Tibial nerve (tissue), 4 donors: ENCODE data around the gene RPP25L. TPM values are rescaled to one million over a fixed set of nuclear protein-coding genes. Genes with fewer than 3 reads are reported as not detected.

ENCODE experiments used
- DNase-seq, 2 donors: peaks; one replicate each; pipeline ENCODE4 v3.0.0-alpha.2; 2019; ENCODE audit warnings: low spot score in 2 of 2
- H3K27ac ChIP-seq, 4 donors: fragments of 200-600 bp; sonication (generic) in 3 of 4; one replicate each; pipeline ENCODE4 v1.5.1; 2017 to 2019; ENCODE audit warnings: mild to moderate bottlenecking in 1 of 4
- H3K27me3 ChIP-seq, 2 donors: fragments of 200-600 bp; sonication (generic) in 1 of 2; one replicate each; pipeline versions ENCODE4 v1.5.1 to v1.6.0; 2017 to 2019
- H3K36me3 ChIP-seq, 3 donors: fragments of 200-600 bp; sonication (generic); one replicate each; pipeline ENCODE4 v1.5.1; 2018 to 2019
- H3K4me1 ChIP-seq, 4 donors: fragments of 200-600 bp; sonication (generic) in 3 of 4; one replicate each; pipeline ENCODE4 v1.5.1; 2017 to 2019
- H3K4me3 ChIP-seq, 4 donors: fragments of 200-600 bp; sonication (generic) in 3 of 4; one replicate each; pipeline ENCODE4 v1.5.1; 2017 to 2019; ENCODE audit warnings: mild to moderate bottlenecking in 1 of 4, moderate library complexity in 1 of 4
- H3K9me3 ChIP-seq, 4 donors: fragments of 200-600 bp; sonication (generic) in 3 of 4; one replicate each; pipeline ENCODE4 v1.5.1; 2017 to 2019
- EP300 ChIP-seq, 2 donors: sonication (generic); formaldehyde crosslinking; IDR thresholded peaks; one replicate each; pipeline ENCODE4 v1.6.1; 2017; ENCODE audit warnings: antibody characterized with exemption in 2 of 2, mild to moderate bottlenecking in 1 of 2
- POLR2A ChIP-seq, 2 donors: fragments of 450-650 bp; IDR thresholded peaks; one replicate each; pipeline ENCODE4 v1.6.1; 2017; ENCODE audit warnings: antibody characterized with exemption in 2 of 2, mild to moderate bottlenecking in 2 of 2, moderate library complexity in 2 of 2
- WGBS, 2 donors: methylation state at CpG; one replicate each; pipeline ENCODE4 v1.1.5; 2018; 5-methylcytosine and 5-hydroxymethylcytosine counted together
- total RNA-seq, 4 donors: library from RNA; depleted of rRNA; stranded (reverse); fragments of >200 nt; gene quantifications; one replicate each; pipeline ENCODE4 v1.1.0, GENCODE V29; 2016
- TF ChIP-seq, protein P1 (sequence below), 5 experiments: fragments of 200-600 bp in 3 of 5; fragments of 450-650 bp in 2 of 5; sonication (generic) in 3 of 5; IDR thresholded peaks; one replicate each; pipeline ENCODE4 v1.5.1; 2016 to 2019; ENCODE audit warnings: antibody characterized with exemption in 5 of 5, mild to moderate bottlenecking in 3 of 5, moderate library complexity in 2 of 5

Gene RPP25L
- total RNA-seq, 4 donors from 2014 or later: 31.4 to 45.9 (median 45.4) TPM

DNA sequence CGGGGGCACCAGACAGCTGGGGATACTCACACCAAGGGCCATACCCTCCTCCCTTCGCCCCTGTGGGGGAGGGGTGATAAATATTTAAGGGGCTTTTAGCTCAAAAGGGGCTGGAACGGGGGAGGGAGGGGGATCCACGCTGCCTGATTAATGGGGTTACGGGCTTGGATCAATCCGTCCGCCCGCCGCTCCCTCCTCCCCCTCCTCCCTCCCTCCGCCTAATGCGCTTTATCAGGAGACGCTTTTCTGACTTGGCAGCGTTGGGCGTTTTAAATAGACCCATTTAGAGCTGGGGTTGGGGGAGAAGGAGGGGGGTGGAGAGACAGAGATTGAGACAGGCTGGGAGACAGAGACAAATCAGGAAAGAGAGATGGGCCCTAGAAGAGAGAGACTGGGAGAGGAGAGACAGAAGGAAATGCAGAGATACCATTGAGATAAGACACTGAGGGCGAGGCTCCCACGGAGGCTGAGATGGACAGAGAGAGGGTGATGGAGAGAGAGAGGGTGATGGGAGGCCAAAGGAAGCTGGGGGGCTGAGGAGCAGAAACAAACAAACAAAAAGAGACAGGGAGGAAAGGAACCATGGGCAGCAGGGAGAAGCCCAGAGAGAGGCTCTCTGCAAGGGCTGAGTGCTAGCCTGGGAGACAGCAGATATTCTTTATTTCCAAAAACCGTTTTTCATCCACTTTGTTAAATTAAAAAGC lies 32.6 kb downstream of the RPP25L start:
- Histone ChIP-seq H3K27ac (no peak overlapping the region), H3K4me1 (peaks cover 0 to 56% (median 5%) of the 10 kb centered on the region in 4 donors), H3K9me3 (no peaks in the 10 kb centered on the region), H3K36me3 (no peaks in the 10 kb centered on the region), H3K27me3 (peaks cover 0 to 30% of the 10 kb centered on the region in 2 donors), H3K4me3 (no peak overlapping the region)
- 23 to 44% methylated on average over 17 of the region's 17 CpGs for WGBS, 2 donors
- TF ChIP-seq, protein P1, sequence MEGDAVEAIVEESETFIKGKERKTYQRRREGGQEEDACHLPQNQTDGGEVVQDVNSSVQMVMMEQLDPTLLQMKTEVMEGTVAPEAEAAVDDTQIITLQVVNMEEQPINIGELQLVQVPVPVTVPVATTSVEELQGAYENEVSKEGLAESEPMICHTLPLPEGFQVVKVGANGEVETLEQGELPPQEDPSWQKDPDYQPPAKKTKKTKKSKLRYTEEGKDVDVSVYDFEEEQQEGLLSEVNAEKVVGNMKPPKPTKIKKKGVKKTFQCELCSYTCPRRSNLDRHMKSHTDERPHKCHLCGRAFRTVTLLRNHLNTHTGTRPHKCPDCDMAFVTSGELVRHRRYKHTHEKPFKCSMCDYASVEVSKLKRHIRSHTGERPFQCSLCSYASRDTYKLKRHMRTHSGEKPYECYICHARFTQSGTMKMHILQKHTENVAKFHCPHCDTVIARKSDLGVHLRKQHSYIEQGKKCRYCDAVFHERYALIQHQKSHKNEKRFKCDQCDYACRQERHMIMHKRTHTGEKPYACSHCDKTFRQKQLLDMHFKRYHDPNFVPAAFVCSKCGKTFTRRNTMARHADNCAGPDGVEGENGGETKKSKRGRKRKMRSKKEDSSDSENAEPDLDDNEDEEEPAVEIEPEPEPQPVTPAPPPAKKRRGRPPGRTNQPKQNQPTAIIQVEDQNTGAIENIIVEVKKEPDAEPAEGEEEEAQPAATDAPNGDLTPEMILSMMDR (IDR thresholded peaks at IDR 0.05): no peak
- TF ChIP-seq EP300 (IDR thresholded peaks at IDR 0.05) (no peak), POLR2A (IDR thresholded peaks at IDR 0.05) (no peak)
- no peak for DNase-seq

DNA sequence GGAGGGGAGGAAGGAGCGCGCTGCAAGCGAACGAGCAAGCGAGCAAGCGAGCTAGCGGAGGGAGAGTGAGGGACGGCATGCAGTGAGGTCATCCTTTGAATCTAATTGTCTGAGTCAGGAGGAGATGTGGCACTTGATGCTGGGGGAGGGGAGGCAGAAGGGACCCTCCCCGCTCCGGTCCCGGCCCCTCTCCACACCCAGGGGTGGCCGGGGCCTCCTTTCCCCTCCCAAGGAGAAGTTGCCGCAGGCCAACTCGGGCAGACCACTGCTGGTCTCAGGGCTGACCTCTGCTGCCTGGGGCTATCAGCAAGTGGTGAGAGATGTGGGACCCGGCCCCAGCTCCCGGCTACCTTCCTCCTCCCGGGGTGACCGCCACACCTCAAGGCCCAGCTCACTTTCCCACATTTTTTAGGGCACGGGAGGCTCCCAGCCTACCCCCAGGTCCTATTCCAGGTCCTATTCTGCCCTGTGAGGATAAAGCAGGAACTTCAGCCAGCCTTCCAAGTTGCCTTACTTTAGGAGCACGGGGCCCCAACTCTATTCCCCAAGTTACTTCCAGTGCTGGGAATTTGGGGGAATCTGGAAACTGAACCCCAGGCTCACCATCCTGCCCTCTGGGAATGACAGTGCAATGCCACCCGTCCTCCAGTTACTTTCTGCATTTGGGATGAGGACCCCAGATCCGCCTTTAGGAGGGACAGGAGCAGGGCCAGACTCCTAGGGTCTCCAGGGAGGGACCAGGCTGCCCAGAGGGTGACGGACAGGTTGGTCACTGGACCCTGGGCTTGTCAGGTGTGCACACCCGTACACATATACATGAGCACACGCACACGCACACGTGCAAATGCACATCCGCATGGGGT lies 33.4 kb downstream of the RPP25L start:
- TF ChIP-seq, protein P1 (IDR thresholded peaks at IDR 0.05): no peak
- TF ChIP-seq EP300 (IDR thresholded peaks at IDR 0.05) (no peak), POLR2A (IDR thresholded peaks at IDR 0.05) (no peak)
- H3K4me1 ChIP-seq: peaks cover 0 to 63% (median 5%) of the 10 kb centered on the region in 4 donors
- peak overlapping the region in 2 of 4 donors; percentile 46 to 48 for H3K27ac ChIP-seq
- WGBS, 2 donors: 31 to 32% methylated on average over 27 of the region's 28 CpGs
- H3K27me3 ChIP-seq: peaks cover 0 to 30% of the 10 kb centered on the region in 2 donors
- H3K9me3 ChIP-seq: no peaks in the 10 kb centered on the region
- no peaks in the 10 kb centered on the region for H3K36me3 ChIP-seq
- H3K4me3 ChIP-seq: peak overlapping the region in 3 of 4 donors; percentile 5 to 50 (median 24)
- DNase-seq: no peak

DNA sequence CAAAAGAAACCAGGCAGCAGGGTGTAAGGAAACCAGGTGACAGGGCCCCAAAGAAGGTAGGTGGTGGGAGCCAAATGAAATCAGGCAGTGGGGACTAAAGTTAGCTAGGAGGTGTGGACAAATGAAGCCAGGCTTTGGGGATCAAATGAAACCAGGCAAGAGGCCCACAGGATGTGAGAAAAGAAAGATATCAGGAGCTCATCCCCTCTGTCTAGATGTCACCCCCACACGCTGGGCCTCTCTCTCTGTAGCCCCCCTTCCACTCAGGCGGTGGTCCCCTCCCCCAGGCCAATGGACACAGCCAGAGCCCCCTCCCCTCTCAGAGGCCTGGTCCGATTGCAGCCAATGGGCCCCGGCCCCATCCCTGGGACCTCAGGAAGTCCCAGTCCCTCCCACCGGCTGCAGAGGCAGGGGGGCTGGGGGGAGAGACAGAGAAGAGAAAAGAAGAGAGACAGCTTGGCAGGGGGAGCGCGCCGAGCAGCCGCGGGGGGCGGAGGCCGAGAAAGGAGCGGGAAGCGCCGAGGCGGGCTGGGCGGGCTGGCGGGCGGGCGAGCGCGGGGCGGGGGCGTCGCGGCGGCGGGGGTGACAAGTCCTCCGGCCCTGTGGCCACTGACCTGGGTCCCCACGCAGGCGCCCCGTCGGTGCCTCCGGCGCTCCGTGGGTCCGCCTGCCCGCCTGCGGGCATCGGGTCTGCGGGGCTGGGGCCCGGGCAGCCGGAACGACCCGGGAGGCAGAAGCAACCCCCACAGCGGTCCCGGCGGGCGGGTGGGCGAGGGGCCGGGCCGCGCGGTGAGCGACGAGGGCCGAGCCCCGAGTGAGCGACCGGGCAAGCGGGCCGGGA lies 34.3 kb downstream of the RPP25L start:
- H3K36me3 ChIP-seq: no peaks in the 10 kb centered on the region
- TF ChIP-seq POLR2A (IDR thresholded peaks at IDR 0.05) (no peak), EP300 (IDR thresholded peaks at IDR 0.05) (no peak)
- TF ChIP-seq, protein P1 (IDR thresholded peaks at IDR 0.05): no peak
- peak overlapping the region in 2 of 4 donors; percentile 46 to 60 for H3K27ac ChIP-seq
- no peak for DNase-seq
- H3K4me3 ChIP-seq: peak overlapping the region in 3 of 4 donors; percentile 5 to 50 (median 24)
- peaks cover 0 to 30% of the 10 kb centered on the region in 2 donors for H3K27me3 ChIP-seq
- H3K4me1 ChIP-seq: peaks cover 0 to 72% (median 5%) of the 10 kb centered on the region in 4 donors
- WGBS, 2 donors: 4 to 12% methylated on average over 6 to 42 of the region's 62 CpGs
- no peaks in the 10 kb centered on the region for H3K9me3 ChIP-seq

DNA sequence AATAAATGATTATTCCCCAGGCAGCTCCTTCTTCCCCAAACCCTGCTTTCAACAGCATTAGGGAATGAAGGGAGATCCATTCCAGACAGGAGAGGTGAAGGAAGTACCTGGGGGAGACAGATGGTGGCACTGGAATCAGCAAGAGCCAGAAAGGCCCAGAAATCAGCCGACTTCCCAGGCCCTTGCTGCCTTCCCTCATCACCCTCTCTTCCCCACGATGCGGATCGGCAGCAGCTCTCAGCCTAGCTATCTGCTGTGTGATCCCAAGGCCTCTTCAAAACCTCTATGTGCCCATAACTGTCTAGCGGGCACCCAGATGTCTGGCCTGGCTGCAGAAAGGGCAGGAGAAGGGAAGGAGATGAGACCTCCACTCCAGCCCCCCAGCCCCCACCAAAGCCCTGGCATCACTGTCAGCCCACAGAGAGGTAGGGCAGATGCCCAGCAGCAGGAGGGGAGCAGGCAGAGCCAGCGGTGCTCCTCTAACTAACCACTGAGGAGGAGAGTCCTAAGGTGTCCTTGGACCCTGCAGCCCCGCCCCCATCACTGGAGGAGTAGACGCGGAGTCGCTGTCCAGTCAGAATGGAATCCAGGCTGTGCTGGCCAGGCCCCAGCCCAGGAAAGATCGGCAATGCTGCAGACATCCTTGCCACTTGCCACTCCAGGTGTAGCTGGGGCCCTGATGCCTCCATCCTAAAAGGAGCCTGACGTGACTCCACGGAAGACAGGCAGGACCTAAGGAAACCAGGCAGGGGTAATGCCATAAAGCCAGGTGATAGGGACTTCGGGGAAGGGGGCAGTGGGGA lies 35.1 kb downstream of the RPP25L start:
- DNase-seq: no peak
- Histone ChIP-seq H3K4me1 (peaks cover 0 to 79% (median 5%) of the 10 kb centered on the region in 4 donors), H3K27me3 (peaks cover 0 to 30% of the 10 kb centered on the region in 2 donors), H3K9me3 (no peaks in the 10 kb centered on the region), H3K36me3 (no peaks in the 10 kb centered on the region), H3K4me3 (no peak overlapping the region), H3K27ac (peak overlapping the region in 2 of 4 donors; percentile 13 to 38)
- WGBS, 2 donors: 63 to 72% methylated on average over 10 to 14 of the region's 14 CpGs
- TF ChIP-seq, protein P1 (IDR thresholded peaks at IDR 0.05): no peak
- no peak for TF ChIP-seq EP300 (IDR thresholded peaks at IDR 0.05)
- TF ChIP-seq POLR2A (IDR thresholded peaks at IDR 0.05): no peak
